Measurements from ENCODE around the gene PRPF4. TPM values are rescaled to one million over a fixed set of nuclear protein-coding genes. Genes with fewer than 3 reads are reported as not detected.

Gene PRPF4
- total RNA-seq, 1 donor from 2014 or later = 5.4 TPM

GRCh38 chr9:113257863-113258262 lies 17.6 kb upstream of the PRPF4 start:
- Histone ChIP-seq H3K36me3 (peaks cover 17 to 45% of the 10 kb centered on the region in 2 donors), H3K9me3 (no peaks in the 10 kb centered on the region), H3K27ac (no peak overlapping the region), H3K4me1 (no peaks in the 10 kb centered on the region), H3K4me3 (no peak overlapping the region), H3K27me3 (no peaks in the 10 kb centered on the region)
- intact Hi-C loops (cut with DNase I) = no loop called here
- no peak for TF ChIP-seq CTCF (IDR thresholded peaks at IDR 0.05)
- DNase-seq (ENCODE audit: low spot score in 2 of 2) = no peak

GRCh38 chr9:113258282-113258681 lies 17.2 kb upstream of the PRPF4 start:
- intact Hi-C loops (cut with DNase I) = no loop called here
- TF ChIP-seq CTCF (IDR thresholded peaks at IDR 0.05) = no peak
- no peak overlapping the region for H3K4me3 ChIP-seq
- H3K4me1 ChIP-seq = no peaks in the 10 kb centered on the region
- no peaks in the 10 kb centered on the region for H3K9me3 ChIP-seq
- no peak overlapping the region for H3K27ac ChIP-seq
- DNase-seq (ENCODE audit: low spot score in 2 of 2) = no peak
- no peaks in the 10 kb centered on the region for H3K27me3 ChIP-seq
- peaks cover 19 to 45% of the 10 kb centered on the region in 2 donors for H3K36me3 ChIP-seq

GRCh38 chr9:113261917-113262671 lies 13.4 kb upstream of the PRPF4 start:
- Histone ChIP-seq H3K4me1 (no peaks in the 10 kb centered on the region), H3K9me3 (no peaks in the 10 kb centered on the region), H3K27ac (no peak overlapping the region), H3K36me3 (peaks cover 28 to 48% of the 10 kb centered on the region in 2 donors), H3K27me3 (no peaks in the 10 kb centered on the region), H3K4me3 (no peak overlapping the region)
- no peak for TF ChIP-seq CTCF (IDR thresholded peaks at IDR 0.05)
- no peak for DNase-seq (ENCODE audit: low spot score in 2 of 2)
- intact Hi-C loops (cut with DNase I) = no loop called here

- DNase-seq (ENCODE audit: low spot score in 2 of 2) = no peak
- Histone ChIP-seq H3K9me3 (no peaks in the 10 kb centered on the region), H3K4me3 (no peak overlapping the region), H3K36me3 (peaks cover 41 to 51% of the 10 kb centered on the region in 2 donors), H3K4me1 (no peaks in the 10 kb centered on the region), H3K27ac (no peak overlapping the region), H3K27me3 (no peaks in the 10 kb centered on the region)
- intact Hi-C loops (cut with DNase I) = no loop called here
- TF ChIP-seq CTCF (IDR thresholded peaks at IDR 0.05) = no peak
Measured at GRCh38 chr9:113266174-113266573, 9.3 kb upstream of the PRPF4 start.

GRCh38 chr9:113267911-113268566 lies 7.4 kb upstream of the PRPF4 start:
- no peak overlapping the region for H3K4me3 ChIP-seq
- DNase-seq (ENCODE audit: low spot score in 2 of 2) = no peak
- H3K4me1 ChIP-seq = no peaks in the 10 kb centered on the region
- no peak overlapping the region for H3K27ac ChIP-seq
- TF ChIP-seq CTCF (IDR thresholded peaks at IDR 0.05) = no peak
- intact Hi-C loops (cut with DNase I) = no loop called here
- peaks cover 48 to 68% of the 10 kb centered on the region in 2 donors for H3K36me3 ChIP-seq
- no peaks in the 10 kb centered on the region for H3K27me3 ChIP-seq
- H3K9me3 ChIP-seq = no peaks in the 10 kb centered on the region
